ENCODE data around the gene TTC8. TPM values are rescaled to one million over a fixed set of nuclear protein-coding genes. Genes with fewer than 3 reads are reported as not detected.

TTC8 gene
- total RNA-seq, 1 donor, result 32.8 TPM

DNA sequence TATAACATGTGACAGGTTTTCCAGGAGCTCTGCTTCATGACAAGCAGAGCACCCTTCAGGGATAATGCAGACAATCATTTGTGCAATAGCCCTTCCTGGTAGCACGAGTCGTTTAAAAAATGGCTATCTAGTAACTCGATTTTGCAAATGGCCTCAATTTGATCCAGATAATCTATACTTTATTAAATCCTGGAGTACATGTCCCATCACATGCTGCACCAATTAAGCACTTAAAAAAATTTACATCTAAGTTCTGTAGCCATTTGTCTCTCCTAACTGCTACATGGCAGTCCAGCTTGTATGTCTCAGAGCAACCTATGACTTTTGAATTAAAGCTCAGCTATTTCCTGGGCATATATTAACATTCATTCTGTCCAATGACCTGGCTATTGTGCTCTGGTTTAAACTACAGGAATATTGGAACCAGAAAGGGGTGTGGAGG is 79.8 kb downstream of the TTC8 start:
- DNase-seq (ENCODE audit: low read depth), result peak; percentile 2
- no peak overlapping the region for H3K4me3 ChIP-seq (ENCODE audit: low read depth, low read length)
- TF ChIP-seq, protein P1, sequence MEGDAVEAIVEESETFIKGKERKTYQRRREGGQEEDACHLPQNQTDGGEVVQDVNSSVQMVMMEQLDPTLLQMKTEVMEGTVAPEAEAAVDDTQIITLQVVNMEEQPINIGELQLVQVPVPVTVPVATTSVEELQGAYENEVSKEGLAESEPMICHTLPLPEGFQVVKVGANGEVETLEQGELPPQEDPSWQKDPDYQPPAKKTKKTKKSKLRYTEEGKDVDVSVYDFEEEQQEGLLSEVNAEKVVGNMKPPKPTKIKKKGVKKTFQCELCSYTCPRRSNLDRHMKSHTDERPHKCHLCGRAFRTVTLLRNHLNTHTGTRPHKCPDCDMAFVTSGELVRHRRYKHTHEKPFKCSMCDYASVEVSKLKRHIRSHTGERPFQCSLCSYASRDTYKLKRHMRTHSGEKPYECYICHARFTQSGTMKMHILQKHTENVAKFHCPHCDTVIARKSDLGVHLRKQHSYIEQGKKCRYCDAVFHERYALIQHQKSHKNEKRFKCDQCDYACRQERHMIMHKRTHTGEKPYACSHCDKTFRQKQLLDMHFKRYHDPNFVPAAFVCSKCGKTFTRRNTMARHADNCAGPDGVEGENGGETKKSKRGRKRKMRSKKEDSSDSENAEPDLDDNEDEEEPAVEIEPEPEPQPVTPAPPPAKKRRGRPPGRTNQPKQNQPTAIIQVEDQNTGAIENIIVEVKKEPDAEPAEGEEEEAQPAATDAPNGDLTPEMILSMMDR (IDR thresholded peaks at IDR 0.05; ENCODE audit: insufficient read depth, low read length), result no peak

DNA sequence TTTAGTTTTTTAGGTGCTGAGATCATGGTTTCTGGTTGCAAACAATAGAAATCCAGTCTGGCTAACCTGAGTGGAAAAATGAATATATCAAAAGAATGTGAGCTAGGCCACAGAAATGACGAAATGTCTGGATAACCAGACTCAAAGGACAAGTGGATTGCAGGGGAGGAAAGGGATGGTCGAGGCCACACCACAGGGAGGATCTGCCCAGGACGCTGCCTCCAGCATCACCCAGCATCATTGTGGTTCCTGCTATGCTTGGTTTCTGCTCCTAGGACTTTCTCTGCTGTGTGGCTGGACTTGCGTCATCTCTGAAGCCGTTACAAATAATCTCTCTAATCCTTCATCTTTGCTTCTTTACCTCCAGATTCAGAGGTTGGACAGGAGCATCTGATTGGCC is 80.4 kb downstream of the TTC8 start:
- TF ChIP-seq, protein P1 (IDR thresholded peaks at IDR 0.05; ENCODE audit: insufficient read depth, low read length), result no peak
- DNase-seq (ENCODE audit: low read depth), result peak; percentile 63
- H3K4me3 ChIP-seq (ENCODE audit: low read depth, low read length), result no peak overlapping the region

DNA sequence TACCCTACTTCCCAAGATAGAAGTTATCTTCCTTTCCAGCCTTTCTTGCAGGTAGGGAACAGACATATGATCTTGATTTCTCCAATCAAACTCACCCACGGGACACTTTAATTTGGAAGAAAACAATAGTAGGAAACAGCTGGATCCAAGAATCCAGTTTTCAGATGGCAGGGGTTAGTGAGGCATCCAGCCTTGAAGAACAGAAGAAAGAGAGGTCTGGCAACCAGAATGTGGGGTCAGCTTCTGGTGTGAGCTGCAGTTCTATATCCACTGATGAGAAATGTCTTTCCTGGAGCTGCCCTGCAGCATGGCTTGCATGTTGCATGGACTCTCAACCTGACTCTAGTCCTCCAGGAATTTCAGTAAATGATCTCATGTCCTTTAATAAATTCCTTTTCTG is 83.8 kb downstream of the TTC8 start:
- DNase-seq (ENCODE audit: low read depth), result no peak
- TF ChIP-seq, protein P1 (IDR thresholded peaks at IDR 0.05; ENCODE audit: insufficient read depth, low read length), result no peak
- H3K4me3 ChIP-seq (ENCODE audit: low read depth, low read length), result no peak overlapping the region

DNA sequence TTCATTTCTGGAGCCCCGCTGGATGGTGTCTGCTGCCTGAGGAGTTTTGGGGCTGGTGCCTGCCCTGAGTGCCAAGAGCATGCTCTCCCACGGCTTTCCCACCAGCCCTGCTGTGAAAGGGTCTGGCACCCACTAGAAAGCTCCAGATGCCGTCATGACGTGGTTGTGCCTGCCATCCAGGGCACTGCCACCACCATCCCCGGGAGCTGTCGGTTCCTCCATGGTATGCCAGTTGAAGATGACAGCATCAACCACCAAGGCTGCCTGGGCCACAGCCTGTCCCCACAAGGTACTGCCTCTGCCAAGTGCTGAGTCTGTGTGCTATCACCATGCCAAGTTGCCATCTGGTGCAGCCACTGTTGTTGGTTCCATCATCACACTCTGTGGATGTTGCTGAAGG is 85.9 kb downstream of the TTC8 start:
- TF ChIP-seq, protein P1 (IDR thresholded peaks at IDR 0.05; ENCODE audit: insufficient read depth, low read length), result no peak
- no peak overlapping the region for H3K4me3 ChIP-seq (ENCODE audit: low read depth, low read length)
- DNase-seq (ENCODE audit: low read depth), result no peak

DNA sequence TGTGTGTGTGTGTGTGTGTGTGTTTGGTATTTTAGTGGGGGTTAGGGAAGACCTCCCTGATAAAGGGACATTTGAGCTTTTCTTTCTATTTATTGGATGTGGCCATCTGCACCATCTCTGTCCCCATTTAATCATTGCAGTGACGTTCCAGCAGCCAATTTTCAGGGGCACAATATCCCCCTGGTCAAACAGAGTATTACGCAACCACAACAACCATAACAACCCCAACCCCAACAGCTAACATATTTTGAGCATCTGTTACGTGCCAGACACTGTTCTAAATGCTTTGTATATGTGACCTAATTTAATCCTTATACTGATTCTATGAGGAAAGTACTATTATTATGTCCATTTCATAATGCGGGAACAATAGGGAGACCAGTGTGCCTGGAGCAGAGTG is 87.4 kb downstream of the TTC8 start:
- H3K4me3 ChIP-seq (ENCODE audit: low read depth, low read length), result no peak overlapping the region
- TF ChIP-seq, protein P1 (IDR thresholded peaks at IDR 0.05; ENCODE audit: insufficient read depth, low read length), result no peak
- no peak for DNase-seq (ENCODE audit: low read depth)

DNA sequence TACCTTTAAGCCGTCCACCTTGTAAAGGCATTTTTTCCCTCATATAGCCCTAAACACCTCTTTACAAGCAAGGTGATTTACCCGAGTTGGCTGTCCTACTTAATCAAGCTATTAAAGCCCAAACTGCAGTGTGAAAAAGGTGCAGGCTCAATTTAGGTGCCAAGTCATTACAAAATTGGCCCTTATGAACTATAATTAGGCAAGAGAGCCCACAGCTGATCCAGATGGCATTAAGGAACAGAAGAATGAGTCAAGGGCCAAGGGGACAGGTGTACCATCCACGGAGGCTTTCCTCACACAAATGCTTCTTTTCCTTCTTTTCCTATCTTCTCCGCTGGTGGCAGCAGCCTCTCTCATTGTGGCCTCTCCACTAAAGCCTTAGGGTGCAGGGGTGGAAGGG is 90.5 kb downstream of the TTC8 start:
- no peak overlapping the region for H3K4me3 ChIP-seq (ENCODE audit: low read depth, low read length)
- DNase-seq (ENCODE audit: low read depth), result no peak
- TF ChIP-seq, protein P1 (IDR thresholded peaks at IDR 0.05; ENCODE audit: insufficient read depth, low read length), result no peak

DNA sequence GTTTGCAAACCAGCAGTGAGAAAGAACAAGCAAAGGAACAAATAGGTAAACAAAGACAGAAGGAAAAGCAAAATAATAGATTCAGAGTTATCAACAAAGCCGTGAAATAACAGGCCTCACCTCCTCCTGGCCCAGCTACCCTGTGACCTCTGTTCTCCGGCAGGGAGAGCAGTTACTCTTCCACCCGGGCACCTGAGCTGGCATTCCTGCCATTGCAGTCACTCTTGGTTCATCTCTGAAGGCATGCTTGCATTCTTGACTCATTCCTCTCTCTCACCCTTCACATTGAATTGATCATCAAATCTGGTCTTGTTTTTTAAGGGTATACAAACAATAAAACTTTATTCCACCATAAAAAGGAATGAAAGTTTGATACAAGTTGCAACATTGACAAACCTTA is 95.1 kb downstream of the TTC8 start:
- no peak for DNase-seq (ENCODE audit: low read depth)
- no peak overlapping the region for H3K4me3 ChIP-seq (ENCODE audit: low read depth, low read length)
- TF ChIP-seq, protein P1 (IDR thresholded peaks at IDR 0.05; ENCODE audit: insufficient read depth, low read length), result no peak
